ENCODE results near the gene XCL1. TPM values are rescaled to one million over a fixed set of nuclear protein-coding genes. Genes with fewer than 3 reads are reported as not detected.

The XCL1 gene
- total and polyA plus RNA-seq, 2 of the 13 experiments (the other 11 are each of a cell fraction or from before 2014, with no cell fraction given), result 2.5 to 7.6 TPM

DNA sequence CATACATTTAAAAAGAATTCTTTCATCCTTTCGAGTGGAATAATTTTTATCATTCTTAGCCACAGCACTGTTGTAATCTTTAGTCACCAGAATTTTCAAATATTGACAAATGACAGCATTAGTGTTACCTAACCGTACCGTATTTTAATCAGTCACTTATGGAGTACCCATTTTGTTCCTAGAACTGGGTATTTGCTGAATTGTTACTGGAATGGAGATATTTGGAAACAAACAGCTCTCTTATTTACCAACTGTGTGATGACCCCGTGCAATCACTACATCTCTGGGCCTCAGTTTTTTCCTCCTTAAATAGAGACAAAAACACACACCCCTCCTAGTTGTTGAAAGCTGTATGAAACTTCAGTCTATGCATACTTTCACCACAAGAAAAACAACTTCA lies 24.7 kb upstream of the XCL1 start (continued):
- TF ChIP-seq, protein P1, sequence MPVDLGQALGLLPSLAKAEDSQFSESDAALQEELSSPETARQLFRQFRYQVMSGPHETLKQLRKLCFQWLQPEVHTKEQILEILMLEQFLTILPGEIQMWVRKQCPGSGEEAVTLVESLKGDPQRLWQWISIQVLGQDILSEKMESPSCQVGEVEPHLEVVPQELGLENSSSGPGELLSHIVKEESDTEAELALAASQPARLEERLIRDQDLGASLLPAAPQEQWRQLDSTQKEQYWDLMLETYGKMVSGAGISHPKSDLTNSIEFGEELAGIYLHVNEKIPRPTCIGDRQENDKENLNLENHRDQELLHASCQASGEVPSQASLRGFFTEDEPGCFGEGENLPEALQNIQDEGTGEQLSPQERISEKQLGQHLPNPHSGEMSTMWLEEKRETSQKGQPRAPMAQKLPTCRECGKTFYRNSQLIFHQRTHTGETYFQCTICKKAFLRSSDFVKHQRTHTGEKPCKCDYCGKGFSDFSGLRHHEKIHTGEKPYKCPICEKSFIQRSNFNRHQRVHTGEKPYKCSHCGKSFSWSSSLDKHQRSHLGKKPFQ (CRISPR knock-in tag; IDR thresholded peaks at IDR 0.05; ENCODE audit: insufficient replicate concordance), result no peak
- TF ChIP-seq, protein P2, sequence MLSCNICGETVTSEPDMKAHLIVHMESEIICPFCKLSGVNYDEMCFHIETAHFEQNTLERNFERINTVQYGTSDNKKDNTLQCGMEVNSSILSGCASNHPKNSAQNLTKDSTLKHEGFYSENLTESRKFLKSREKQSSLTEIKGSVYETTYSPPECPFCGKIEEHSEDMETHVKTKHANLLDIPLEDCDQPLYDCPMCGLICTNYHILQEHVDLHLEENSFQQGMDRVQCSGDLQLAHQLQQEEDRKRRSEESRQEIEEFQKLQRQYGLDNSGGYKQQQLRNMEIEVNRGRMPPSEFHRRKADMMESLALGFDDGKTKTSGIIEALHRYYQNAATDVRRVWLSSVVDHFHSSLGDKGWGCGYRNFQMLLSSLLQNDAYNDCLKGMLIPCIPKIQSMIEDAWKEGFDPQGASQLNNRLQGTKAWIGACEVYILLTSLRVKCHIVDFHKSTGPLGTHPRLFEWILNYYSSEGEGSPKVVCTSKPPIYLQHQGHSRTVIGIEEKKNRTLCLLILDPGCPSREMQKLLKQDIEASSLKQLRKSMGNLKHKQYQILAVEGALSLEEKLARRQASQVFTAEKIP (CRISPR knock-in tag; IDR thresholded peaks at IDR 0.05; ENCODE audit: borderline replicate concordance), result no peak
- TF ChIP-seq, protein P3, sequence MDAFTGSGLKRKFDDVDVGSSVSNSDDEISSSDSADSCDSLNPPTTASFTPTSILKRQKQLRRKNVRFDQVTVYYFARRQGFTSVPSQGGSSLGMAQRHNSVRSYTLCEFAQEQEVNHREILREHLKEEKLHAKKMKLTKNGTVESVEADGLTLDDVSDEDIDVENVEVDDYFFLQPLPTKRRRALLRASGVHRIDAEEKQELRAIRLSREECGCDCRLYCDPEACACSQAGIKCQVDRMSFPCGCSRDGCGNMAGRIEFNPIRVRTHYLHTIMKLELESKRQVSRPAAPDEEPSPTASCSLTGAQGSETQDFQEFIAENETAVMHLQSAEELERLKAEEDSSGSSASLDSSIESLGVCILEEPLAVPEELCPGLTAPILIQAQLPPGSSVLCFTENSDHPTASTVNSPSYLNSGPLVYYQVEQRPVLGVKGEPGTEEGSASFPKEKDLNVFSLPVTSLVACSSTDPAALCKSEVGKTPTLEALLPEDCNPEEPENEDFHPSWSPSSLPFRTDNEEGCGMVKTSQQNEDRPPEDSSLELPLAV (CRISPR knock-in tag; conservative IDR thresholded peaks at IDR 0.05; ENCODE audit: low read depth), result no peak
- TF ChIP-seq YY1 (IDR thresholded peaks at IDR 0.05; ENCODE audit: insufficient read depth, insufficient replicate concordance, low read depth, low read length), result no peak
- no peak for TF ChIP-seq ZNF776 (CRISPR knock-in tag; IDR thresholded peaks at IDR 0.05)
- no peak for TF ChIP-seq ZNF20 (CRISPR knock-in tag; IDR thresholded peaks at IDR 0.05)
- TF ChIP-seq KLF11 (CRISPR knock-in tag; IDR thresholded peaks at IDR 0.05), result no peak
- no peak for TF ChIP-seq GTF2F1 (IDR thresholded peaks at IDR 0.05; ENCODE audit: low read length)
- no peak for TF ChIP-seq ZNF468 (CRISPR knock-in tag; IDR thresholded peaks at IDR 0.05)
- no peak for TF ChIP-seq ZNF430 (CRISPR knock-in tag; IDR thresholded peaks at IDR 0.05)
- TF ChIP-seq, protein P4, sequence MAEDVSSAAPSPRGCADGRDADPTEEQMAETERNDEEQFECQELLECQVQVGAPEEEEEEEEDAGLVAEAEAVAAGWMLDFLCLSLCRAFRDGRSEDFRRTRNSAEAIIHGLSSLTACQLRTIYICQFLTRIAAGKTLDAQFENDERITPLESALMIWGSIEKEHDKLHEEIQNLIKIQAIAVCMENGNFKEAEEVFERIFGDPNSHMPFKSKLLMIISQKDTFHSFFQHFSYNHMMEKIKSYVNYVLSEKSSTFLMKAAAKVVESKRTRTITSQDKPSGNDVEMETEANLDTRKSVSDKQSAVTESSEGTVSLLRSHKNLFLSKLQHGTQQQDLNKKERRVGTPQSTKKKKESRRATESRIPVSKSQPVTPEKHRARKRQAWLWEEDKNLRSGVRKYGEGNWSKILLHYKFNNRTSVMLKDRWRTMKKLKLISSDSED (CRISPR knock-in tag; IDR thresholded peaks at IDR 0.05), result no peak
- TF ChIP-seq ZFP82 (CRISPR knock-in tag; IDR thresholded peaks at IDR 0.05; ENCODE audit: borderline replicate concordance), result no peak
- no peak for TF ChIP-seq ZNF883 (CRISPR knock-in tag; IDR thresholded peaks at IDR 0.05; ENCODE audit: not compliant biosample characterization)
- TF ChIP-seq, protein P5, sequence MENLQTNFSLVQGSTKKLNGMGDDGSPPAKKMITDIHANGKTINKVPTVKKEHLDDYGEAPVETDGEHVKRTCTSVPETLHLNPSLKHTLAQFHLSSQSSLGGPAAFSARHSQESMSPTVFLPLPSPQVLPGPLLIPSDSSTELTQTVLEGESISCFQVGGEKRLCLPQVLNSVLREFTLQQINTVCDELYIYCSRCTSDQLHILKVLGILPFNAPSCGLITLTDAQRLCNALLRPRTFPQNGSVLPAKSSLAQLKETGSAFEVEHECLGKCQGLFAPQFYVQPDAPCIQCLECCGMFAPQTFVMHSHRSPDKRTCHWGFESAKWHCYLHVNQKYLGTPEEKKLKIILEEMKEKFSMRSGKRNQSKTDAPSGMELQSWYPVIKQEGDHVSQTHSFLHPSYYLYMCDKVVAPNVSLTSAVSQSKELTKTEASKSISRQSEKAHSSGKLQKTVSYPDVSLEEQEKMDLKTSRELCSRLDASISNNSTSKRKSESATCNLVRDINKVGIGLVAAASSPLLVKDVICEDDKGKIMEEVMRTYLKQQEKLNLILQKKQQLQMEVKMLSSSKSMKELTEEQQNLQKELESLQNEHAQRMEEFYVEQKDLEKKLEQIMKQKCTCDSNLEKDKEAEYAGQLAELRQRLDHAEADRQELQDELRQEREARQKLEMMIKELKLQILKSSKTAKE (CRISPR knock-in tag; IDR thresholded peaks at IDR 0.05; ENCODE audit: borderline replicate concordance), result no peak
- TF ChIP-seq ZNF350 (CRISPR knock-in tag; IDR thresholded peaks at IDR 0.05; ENCODE audit: borderline replicate concordance, low read depth), result no peak
- TF ChIP-seq, protein P6, sequence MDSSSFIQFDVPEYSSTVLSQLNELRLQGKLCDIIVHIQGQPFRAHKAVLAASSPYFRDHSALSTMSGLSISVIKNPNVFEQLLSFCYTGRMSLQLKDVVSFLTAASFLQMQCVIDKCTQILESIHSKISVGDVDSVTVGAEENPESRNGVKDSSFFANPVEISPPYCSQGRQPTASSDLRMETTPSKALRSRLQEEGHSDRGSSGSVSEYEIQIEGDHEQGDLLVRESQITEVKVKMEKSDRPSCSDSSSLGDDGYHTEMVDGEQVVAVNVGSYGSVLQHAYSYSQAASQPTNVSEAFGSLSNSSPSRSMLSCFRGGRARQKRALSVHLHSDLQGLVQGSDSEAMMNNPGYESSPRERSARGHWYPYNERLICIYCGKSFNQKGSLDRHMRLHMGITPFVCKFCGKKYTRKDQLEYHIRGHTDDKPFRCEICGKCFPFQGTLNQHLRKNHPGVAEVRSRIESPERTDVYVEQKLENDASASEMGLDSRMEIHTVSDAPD (CRISPR knock-in tag; IDR thresholded peaks at IDR 0.05), result no peak
- no peak for TF ChIP-seq RARG (CRISPR knock-in tag; IDR thresholded peaks at IDR 0.05; ENCODE audit: low read depth)
- TF ChIP-seq GTF3A (CRISPR knock-in tag; conservative IDR thresholded peaks at IDR 0.05), result no peak
- TF ChIP-seq KDM6A (CRISPR knock-in tag; IDR thresholded peaks at IDR 0.05; ENCODE audit: low read depth), result no peak
- TF ChIP-seq ZMYM4 (CRISPR knock-in tag; IDR thresholded peaks at IDR 0.05), result no peak
- TF ChIP-seq NCOA1 (CRISPR knock-in tag; IDR thresholded peaks at IDR 0.05), result no peak
